ENCODE measurements around the gene MTIF2.

DNA sequence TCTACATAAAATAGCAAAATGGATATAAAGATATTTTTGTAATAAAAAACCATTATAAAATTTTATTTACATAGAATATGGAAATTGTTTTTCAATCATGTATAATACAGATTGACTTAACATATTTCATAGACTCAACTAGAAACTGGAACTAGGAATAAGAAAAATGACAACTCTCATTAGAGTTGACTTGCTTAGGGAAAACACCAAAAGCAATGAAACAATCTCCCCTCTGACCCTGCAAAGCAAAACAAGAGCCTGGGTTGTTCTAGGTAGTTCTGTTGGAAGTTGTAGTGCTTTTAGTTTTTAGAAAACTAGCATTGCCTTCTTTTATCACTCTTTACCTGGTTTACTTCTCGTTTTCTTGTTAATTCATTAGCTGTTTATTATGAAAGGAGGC lies 32.2 kb upstream of the MTIF2 start:
- TF ChIP-seq, protein P1, sequence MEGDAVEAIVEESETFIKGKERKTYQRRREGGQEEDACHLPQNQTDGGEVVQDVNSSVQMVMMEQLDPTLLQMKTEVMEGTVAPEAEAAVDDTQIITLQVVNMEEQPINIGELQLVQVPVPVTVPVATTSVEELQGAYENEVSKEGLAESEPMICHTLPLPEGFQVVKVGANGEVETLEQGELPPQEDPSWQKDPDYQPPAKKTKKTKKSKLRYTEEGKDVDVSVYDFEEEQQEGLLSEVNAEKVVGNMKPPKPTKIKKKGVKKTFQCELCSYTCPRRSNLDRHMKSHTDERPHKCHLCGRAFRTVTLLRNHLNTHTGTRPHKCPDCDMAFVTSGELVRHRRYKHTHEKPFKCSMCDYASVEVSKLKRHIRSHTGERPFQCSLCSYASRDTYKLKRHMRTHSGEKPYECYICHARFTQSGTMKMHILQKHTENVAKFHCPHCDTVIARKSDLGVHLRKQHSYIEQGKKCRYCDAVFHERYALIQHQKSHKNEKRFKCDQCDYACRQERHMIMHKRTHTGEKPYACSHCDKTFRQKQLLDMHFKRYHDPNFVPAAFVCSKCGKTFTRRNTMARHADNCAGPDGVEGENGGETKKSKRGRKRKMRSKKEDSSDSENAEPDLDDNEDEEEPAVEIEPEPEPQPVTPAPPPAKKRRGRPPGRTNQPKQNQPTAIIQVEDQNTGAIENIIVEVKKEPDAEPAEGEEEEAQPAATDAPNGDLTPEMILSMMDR (conservative IDR thresholded peaks at IDR 0.05 in 1 of 2, IDR thresholded peaks at IDR 0.05 in 1 of 2; ENCODE audit: low read depth in 1 of 2, low read length in 2 of 2) = no peak
- no peak for TF ChIP-seq EZH2 (IDR thresholded peaks at IDR 0.05; ENCODE audit: low read length, missing control alignments)

Measured in fibroblast of lung (primary cell).